Aorta (tissue), 5 donors: ENCODE results near the gene GPR31. TPM values are rescaled to one million over a fixed set of nuclear protein-coding genes. Genes with fewer than 3 reads are reported as not detected.

Experiments
- ATAC-seq: fragments of 200-7000 bp; cut with Tn5 transposase; one replicate; pipeline ENCODE4 v1.9.1; 2022; ENCODE audit warnings: moderate library complexity; ENCODE audit not compliant: low FRiP score
- DNase-seq, 2 donors: peaks; one replicate each; pipeline ENCODE4 v3.0.0-alpha.2; 2020
- H3K27ac ChIP-seq, 2 donors: one replicate each; pipeline ENCODE4 v1.5.1; 2013; ENCODE audit warnings: low read length in 2 of 2, mild to moderate bottlenecking in 2 of 2, moderate library complexity in 2 of 2, control low read depth in 1 of 2, inconsistent platforms in 1 of 2, low read depth in 1 of 2
- H3K27me3 ChIP-seq, 2 donors: one replicate each; pipeline ENCODE4 v1.6.1; 2013; ENCODE audit warnings: control low read depth in 1 of 2, low read length in 1 of 2, mild to moderate bottlenecking in 1 of 2, moderate library complexity in 1 of 2; ENCODE audit not compliant: insufficient read depth in 2 of 2, control insufficient read depth in 1 of 2
- H3K36me3 ChIP-seq, 2 donors: one replicate each; pipeline ENCODE4 v1.6.1; 2013; ENCODE audit warnings: control low read depth in 1 of 2, low read length in 1 of 2, mild to moderate bottlenecking in 1 of 2; ENCODE audit not compliant: insufficient read depth in 2 of 2, control insufficient read depth in 1 of 2
- H3K4me1 ChIP-seq, 2 donors: one replicate each; pipeline ENCODE4 v1.6.1; 2013; ENCODE audit warnings: low read length in 2 of 2, control low read depth in 1 of 2, mild to moderate bottlenecking in 1 of 2, moderate library complexity in 1 of 2; ENCODE audit not compliant: insufficient read depth in 2 of 2, control insufficient read depth in 1 of 2
- H3K4me3 ChIP-seq, 2 donors: one replicate each; pipeline ENCODE4 v1.5.1; 2013; ENCODE audit warnings: low read length in 2 of 2, control low read depth in 1 of 2, mild to moderate bottlenecking in 1 of 2
- H3K9me3 ChIP-seq: one replicate; pipeline ENCODE4 v1.6.1; 2013; ENCODE audit warnings: mild to moderate bottlenecking, low read length; ENCODE audit not compliant: control insufficient read depth
- whole genome bisulfite sequencing, 2 donors: extraction: QIAGEN DNeasy Blood & Tissue Kit; methylation state at CpG; one replicate each; pipeline ENCODE4 v1.1.7; 2013; 5-methylcytosine and 5-hydroxymethylcytosine counted together
- intact Hi-C, 2 donors: fragments of 100-400 bp; cut with DNase I; formaldehyde crosslinking; loops; one replicate each; pipeline versions ENCODE4 v1.14.2 to v1.15.0; 2022
- polyA plus RNA-seq, 2 donors: library from polyadenylated mRNA; stranded (reverse); fragments of 200-250 nt; gene quantifications; one replicate each; pipeline ENCODE4 v1.2.3, GENCODE V29; 2013
- total RNA-seq, 2 donors: library from RNA; stranded (reverse); fragmentation: NEBNext Ultra II Directional; extraction: Animal tissue kit (Norgen Biotek cat#: 25700); gene quantifications; one replicate each; pipeline ENCODE4 v1.2.1, GENCODE V29; 2021
- donor health status: healthy with polysubstance abuse.
- donor health status: Bipolar disorder and iron deficiency.
- donor health status: DM: no; HTN: no; CAD: no.
- donor health status: DM: no; HTN: no; CAD: no.
- donor health status: DM: yes; HTN: yes; CAD: no.

The GPR31 gene
- total and polyA plus RNA-seq, 4 donors, result not detected

DNA sequence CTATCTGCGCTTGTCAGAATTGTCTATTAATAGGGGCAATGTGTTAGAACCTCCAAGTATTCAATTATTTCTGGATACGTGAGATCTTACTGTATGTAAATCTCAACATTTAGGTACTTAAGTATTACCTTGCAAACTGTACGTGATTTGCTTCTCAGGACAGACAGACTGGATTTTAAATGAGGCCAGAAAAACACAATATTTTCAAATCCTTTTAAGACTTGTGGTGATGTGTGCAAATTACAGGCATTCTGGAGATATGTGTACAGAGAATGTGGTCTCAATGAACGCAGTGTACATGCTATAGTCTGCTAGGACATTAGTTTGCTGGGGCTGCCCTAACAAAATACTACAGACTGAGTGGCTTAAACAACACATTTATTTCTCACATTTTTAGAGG, 18.0 kb downstream of the GPR31 start:
- ATAC-seq (no peak), DNase-seq (no peak)
- Histone ChIP-seq H3K4me1 (no peaks in the 10 kb centered on the region), H3K27ac (no peak overlapping the region), H3K36me3 (no peaks in the 10 kb centered on the region), H3K27me3 (no peaks in the 10 kb centered on the region), H3K4me3 (no peak overlapping the region), H3K9me3 (peaks cover 3% of the 10 kb centered on the region)
- intact Hi-C loops, result loop anchor here (10.0 kb wide), 1 partner anchor 365 kb away; no protein-coding TSS in a partner anchor
- WGBS, 2 donors, result 87 to 92% methylated on average over 4 of the region's 4 CpGs

DNA sequence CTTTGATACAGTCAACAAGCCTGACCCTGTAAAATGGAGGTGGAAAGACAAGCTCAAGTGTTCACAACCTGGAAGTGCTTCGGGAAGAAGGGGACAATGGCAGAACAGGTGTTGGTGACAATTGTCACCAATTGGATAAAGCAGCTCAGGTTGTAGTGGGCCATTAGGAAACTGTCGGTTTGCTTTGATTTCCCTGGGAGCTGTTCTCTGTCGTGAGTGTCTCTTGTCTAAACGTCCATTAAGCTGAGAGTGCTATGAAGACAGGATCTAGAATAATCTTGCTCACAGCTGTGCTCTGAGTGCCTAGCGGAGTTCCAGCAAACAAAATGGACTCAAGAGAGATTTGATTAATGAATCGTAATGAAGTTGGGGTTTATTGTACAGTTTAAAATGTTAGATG, 19.9 kb downstream of the GPR31 start:
- peaks cover 3% of the 10 kb centered on the region for H3K9me3 ChIP-seq
- no peaks in the 10 kb centered on the region for H3K4me1 ChIP-seq
- no peaks in the 10 kb centered on the region for H3K36me3 ChIP-seq
- 59 to 61% methylated on average over 6 of the region's 6 CpGs for WGBS, 2 donors
- no peaks in the 10 kb centered on the region for H3K27me3 ChIP-seq
- intact Hi-C loops, result no loop called here
- no peak overlapping the region for H3K27ac ChIP-seq
- DNase-seq (no peak), ATAC-seq (no peak)
- H3K4me3 ChIP-seq, result no peak overlapping the region

DNA sequence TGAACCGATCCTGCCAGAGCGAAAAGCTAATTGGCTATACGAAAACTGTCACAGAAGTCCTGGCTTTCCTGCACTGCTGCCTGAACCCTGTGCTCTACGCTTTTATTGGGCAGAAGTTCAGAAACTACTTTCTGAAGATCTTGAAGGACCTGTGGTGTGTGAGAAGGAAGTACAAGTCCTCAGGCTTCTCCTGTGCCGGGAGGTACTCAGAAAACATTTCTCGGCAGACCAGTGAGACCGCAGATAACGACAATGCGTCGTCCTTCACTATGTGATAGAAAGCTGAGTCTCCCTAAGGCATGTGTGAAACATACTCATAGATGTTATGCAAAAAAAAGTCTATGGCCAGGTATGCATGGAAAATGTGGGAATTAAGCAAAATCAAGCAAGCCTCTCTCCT, 20.7 kb downstream of the GPR31 start:
- DNase-seq, result no peak
- H3K36me3 ChIP-seq, result no peaks in the 10 kb centered on the region
- H3K9me3 ChIP-seq, result peaks cover 3% of the 10 kb centered on the region
- H3K27ac ChIP-seq, result no peak overlapping the region
- no peaks in the 10 kb centered on the region for H3K4me1 ChIP-seq
- intact Hi-C loops, result no loop called here
- H3K4me3 ChIP-seq, result no peak overlapping the region
- no peaks in the 10 kb centered on the region for H3K27me3 ChIP-seq
- no peak for ATAC-seq
- WGBS, 2 donors, result 84 to 87% methylated on average over 10 of the region's 10 CpGs

DNA sequence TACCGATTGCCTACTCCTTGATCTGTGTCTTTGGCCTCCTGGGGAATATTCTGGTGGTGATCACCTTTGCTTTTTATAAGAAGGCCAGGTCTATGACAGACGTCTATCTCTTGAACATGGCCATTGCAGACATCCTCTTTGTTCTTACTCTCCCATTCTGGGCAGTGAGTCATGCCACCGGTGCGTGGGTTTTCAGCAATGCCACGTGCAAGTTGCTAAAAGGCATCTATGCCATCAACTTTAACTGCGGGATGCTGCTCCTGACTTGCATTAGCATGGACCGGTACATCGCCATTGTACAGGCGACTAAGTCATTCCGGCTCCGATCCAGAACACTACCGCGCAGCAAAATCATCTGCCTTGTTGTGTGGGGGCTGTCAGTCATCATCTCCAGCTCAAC, 21.4 kb downstream of the GPR31 start:
- Histone ChIP-seq H3K4me3 (no peak overlapping the region), H3K27me3 (no peaks in the 10 kb centered on the region), H3K27ac (no peak overlapping the region), H3K4me1 (no peaks in the 10 kb centered on the region), H3K36me3 (no peaks in the 10 kb centered on the region), H3K9me3 (peaks cover 3% of the 10 kb centered on the region)
- no peak for ATAC-seq
- intact Hi-C loops, result no loop called here
- WGBS, 2 donors, result 84 to 86% methylated on average over 13 of the region's 13 CpGs
- no peak for DNase-seq

DNA sequence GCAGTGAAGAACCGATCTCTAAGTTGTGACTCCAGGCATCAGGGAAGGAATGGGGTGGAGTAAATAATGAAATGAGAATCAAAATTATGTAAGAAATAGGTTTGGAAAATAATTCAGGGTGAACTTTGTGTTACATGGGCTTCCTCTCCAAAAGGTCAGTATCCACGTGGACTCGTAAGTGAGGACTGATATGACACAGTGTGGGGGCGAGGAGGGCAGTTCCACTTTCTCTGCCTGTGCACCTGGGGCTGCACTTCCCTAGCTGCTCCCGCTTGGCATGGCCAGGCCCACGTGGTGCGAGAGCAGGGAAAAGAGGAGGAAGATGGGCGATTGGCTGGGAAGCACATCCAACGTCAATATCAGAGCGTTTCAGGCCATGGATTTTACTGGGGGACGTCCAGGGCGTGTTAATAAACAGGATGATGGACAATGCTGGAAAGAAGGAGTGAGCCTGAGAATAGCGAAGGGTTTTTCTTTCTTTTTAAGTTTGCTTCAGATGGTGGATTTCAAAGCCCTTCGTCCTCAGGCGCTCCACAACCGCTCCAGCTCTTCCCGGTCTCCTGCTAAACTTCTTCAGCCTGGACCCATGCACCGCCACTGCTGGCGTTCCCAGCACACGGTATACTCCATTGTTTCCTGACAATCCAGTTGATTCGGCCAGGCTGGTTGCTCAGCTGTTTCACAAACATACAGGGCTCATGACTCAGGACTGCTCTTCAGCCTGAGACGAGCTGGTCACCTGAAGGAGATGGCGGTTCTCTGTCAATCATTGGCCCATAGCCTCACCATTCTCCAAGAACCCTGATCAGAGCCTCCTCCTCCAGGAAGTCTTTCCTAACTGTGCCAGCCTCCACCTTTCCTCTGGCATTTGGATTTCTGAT, 23.1 kb downstream of the GPR31 start:
- H3K4me1 ChIP-seq, result no peaks in the 10 kb centered on the region
- no peak for DNase-seq
- WGBS, 2 donors, result 83 to 85% methylated on average over 23 of the region's 23 CpGs
- H3K9me3 ChIP-seq, result peaks cover 3% of the 10 kb centered on the region
- H3K4me3 ChIP-seq, result no peak overlapping the region
- no peak for ATAC-seq
- intact Hi-C loops, result no loop called here
- no peaks in the 10 kb centered on the region for H3K36me3 ChIP-seq
- H3K27me3 ChIP-seq, result no peaks in the 10 kb centered on the region
- H3K27ac ChIP-seq, result no peak overlapping the region

DNA sequence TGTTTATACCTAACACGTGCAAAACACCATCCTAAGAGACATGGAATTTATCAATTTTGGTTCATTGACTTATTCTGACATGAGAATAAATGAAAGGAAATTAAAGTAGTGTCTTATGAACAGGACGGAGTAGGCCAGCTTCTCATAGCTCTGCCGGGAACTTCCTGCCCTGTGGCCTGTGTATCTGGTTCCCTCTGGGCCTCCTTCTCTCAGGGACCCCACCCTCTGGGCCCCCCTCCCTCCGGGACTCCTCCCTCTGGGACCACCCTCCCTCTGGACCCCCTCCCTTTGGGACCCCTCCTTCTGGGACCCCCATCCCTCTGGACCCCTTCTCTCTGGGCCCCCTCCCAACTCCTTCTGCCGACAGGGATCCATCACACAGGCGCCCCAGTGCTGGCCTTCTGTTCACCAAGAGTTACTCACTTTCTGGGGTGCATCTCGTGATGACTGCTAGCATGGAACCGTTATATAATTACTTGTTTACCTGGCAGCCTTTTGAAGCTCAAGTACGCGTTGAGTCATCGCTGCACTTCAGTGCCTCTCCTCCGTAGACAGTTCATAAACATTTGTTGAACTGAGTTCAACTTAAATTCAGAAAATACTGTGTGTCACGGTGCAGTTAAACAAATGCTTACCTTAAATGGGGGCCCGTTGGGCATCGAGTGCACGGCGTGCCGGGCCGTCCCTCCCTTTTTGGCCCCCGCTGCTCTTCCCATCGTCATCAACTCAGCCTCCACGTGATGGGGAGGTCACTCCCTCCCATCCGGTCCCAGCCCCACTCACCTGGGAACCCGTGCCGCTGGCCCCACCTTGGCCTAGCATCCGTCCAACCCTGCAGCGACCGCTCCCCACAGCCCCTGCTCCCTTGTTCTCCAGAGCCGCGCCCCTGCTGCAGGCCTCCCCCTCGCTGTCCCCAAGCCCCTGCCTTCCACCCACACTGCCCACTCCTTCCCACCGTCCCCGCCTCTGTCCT, 26.8 kb downstream of the GPR31 start:
- H3K27ac ChIP-seq, result no peak overlapping the region
- intact Hi-C loops, result no loop called here
- ATAC-seq (no peak), DNase-seq (peak in 1 of 2 donors; percentile 61)
- no peaks in the 10 kb centered on the region for H3K4me1 ChIP-seq
- no peaks in the 10 kb centered on the region for H3K27me3 ChIP-seq
- H3K4me3 ChIP-seq, result no peak overlapping the region
- no peaks in the 10 kb centered on the region for H3K9me3 ChIP-seq
- WGBS, 2 donors, result 87% methylated on average over 33 of the region's 33 CpGs
- H3K36me3 ChIP-seq, result no peaks in the 10 kb centered on the region

DNA sequence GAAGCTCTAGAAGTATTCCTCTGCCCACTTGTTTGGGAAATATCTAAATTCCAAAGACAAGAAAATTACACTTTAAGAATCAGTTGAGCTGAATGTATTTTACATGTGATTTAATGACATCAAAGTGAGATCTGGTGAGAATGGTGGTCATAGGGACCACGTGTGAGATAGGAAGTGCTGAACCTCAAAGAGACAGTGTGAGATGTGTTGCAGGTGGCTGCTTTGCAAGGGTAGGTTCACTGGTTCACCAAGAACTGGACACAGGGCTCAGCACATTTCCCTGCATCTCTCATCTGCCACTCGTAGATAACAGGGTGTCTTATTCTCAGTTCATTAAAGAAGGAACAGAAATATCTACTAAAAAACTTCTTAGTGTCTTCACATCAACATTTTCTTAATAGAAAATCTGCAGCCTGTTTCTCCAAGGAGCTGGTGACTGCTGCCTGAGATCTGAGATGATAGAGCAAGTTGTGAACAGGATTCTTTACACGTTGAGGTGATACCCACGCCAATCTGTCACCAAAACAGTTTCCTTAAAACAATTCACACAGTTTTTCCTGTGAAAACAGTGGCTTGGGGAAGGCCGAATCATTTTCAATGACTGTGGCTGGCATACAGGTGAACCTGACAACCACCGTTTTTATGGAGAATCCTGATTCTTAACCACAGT, 27.6 kb downstream of the GPR31 start:
- H3K27me3 ChIP-seq, result no peaks in the 10 kb centered on the region
- no peaks in the 10 kb centered on the region for H3K36me3 ChIP-seq
- intact Hi-C loops, result no loop called here
- H3K4me3 ChIP-seq, result no peak overlapping the region
- no peaks in the 10 kb centered on the region for H3K9me3 ChIP-seq
- H3K27ac ChIP-seq, result no peak overlapping the region
- no peaks in the 10 kb centered on the region for H3K4me1 ChIP-seq
- 68 to 75% methylated on average over 6 of the region's 6 CpGs for WGBS, 2 donors
- ATAC-seq (no peak), DNase-seq (no peak)

DNA sequence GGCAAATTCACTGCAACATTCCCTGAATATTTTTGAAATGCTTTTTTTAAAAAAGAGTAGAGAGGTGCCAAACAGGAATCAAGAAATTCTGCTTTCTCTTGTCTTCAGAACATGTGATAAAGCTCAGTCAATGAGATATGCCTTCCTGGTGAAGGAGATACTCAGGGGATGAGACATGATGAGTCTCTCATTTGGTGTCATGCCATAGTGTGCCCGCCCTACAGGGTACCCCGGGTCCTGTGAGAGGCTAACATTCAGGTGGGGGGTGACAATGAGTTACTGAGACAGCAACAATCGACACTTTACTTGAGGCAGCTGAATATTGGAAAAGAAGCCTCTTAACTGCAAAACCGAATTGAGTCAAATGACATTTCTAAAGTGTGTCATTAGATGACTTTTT, 28.2 kb downstream of the GPR31 start:
- Histone ChIP-seq H3K27me3 (no peaks in the 10 kb centered on the region), H3K4me3 (no peak overlapping the region), H3K27ac (no peak overlapping the region), H3K9me3 (no peaks in the 10 kb centered on the region), H3K36me3 (no peaks in the 10 kb centered on the region), H3K4me1 (no peaks in the 10 kb centered on the region)
- ATAC-seq, result no peak
- intact Hi-C loops, result no loop called here
- no peak for DNase-seq
- 81 to 83% methylated on average over 4 of the region's 4 CpGs for WGBS, 2 donors
